ENCODE data around the gene MAMSTR.

MAMSTR gene

GRCh38 chr19:48674921-48675824 is 44.4 kb downstream of the MAMSTR start:
- no peak overlapping the region for H3K4me3 Mint-ChIP-seq
- DNase-seq (peak; percentile 70), ATAC-seq (replicated peaks) (peak; percentile 92 to 93)
- peak overlapping the region; percentile 62 for H3K27ac Mint-ChIP-seq
- H3K36me3 Mint-ChIP-seq = no peaks in the 10 kb centered on the region
- H3K9me3 Mint-ChIP-seq = no peaks in the 10 kb centered on the region
- H3K4me1 Mint-ChIP-seq = peaks cover 6 to 9% of the 10 kb centered on the region in 2 donors
- H3K27me3 Mint-ChIP-seq = peaks cover 0 to 13% of the 10 kb centered on the region in 2 donors

- Mint-ChIP-seq H3K27ac (peak overlapping the region; percentile 56), H3K4me3 (no peak overlapping the region), H3K27me3 (peaks cover 0 to 13% of the 10 kb centered on the region in 2 donors), H3K9me3 (peaks cover 5 to 7% of the 10 kb centered on the region in 2 donors), H3K4me1 (peaks cover 6 to 9% of the 10 kb centered on the region in 2 donors), H3K36me3 (no peaks in the 10 kb centered on the region)
- no peak for ATAC-seq (replicated peaks)
- DNase-seq = no peak
Observed at GRCh38 chr19:48674216-48674809, 45.2 kb downstream of the MAMSTR start.

GRCh38 chr19:48673436-48674100 is 46.0 kb downstream of the MAMSTR start:
- peaks cover 7 to 8% of the 10 kb centered on the region in 2 donors for H3K9me3 Mint-ChIP-seq
- DNase-seq (no peak), ATAC-seq (replicated peaks) (no peak)
- no peaks in the 10 kb centered on the region for H3K36me3 Mint-ChIP-seq
- peaks cover 6 to 9% of the 10 kb centered on the region in 2 donors for H3K4me1 Mint-ChIP-seq
- H3K27ac Mint-ChIP-seq = peak overlapping the region; percentile 66
- H3K27me3 Mint-ChIP-seq = peaks cover 0 to 13% of the 10 kb centered on the region in 2 donors
- H3K4me3 Mint-ChIP-seq = no peak overlapping the region

GRCh38 chr19:48672994-48673393 is 46.5 kb downstream of the MAMSTR start, which contains the start of gene NTN5:
TSS of gene NTN5 (minus strand) at chr19:48673017. CDS start at chr19:48670986, 2,031 bp downstream.
- Mint-ChIP-seq H3K4me1 (peaks cover 6 to 9% of the 10 kb centered on the region in 2 donors), H3K27ac (peak within 1 kb of the TSS; percentile 66), H3K4me3 (no peak within 1 kb of the TSS), H3K36me3 (no peaks in the 10 kb centered on the region), H3K27me3 (peaks cover 0 to 13% of the 10 kb centered on the region in 2 donors), H3K9me3 (peaks cover 7 to 8% of the 10 kb centered on the region in 2 donors)
- no peak for DNase-seq
- ATAC-seq (replicated peaks) = no peak

- Mint-ChIP-seq H3K36me3 (no peaks in the 10 kb centered on the region), H3K27ac (no peak overlapping the region), H3K4me1 (peaks cover 6 to 9% of the 10 kb centered on the region in 2 donors), H3K27me3 (peaks cover 0 to 13% of the 10 kb centered on the region in 2 donors), H3K4me3 (no peak overlapping the region), H3K9me3 (peaks cover 7 to 8% of the 10 kb centered on the region in 2 donors)
- ATAC-seq (replicated peaks) (no peak), DNase-seq (no peak)
Observed at GRCh38 chr19:48671446-48671995, 48.0 kb downstream of the MAMSTR start.

- DNase-seq = no peak
- no peak overlapping the region for H3K27ac Mint-ChIP-seq
Observed at GRCh38 chr19:48670699-48671445, 48.7 kb downstream of the MAMSTR start.

GRCh38 chr19:48669903-48670668 is 49.4 kb downstream of the MAMSTR start:
- DNase-seq = no peak
- no peak for ATAC-seq (replicated peaks)
- Mint-ChIP-seq H3K27me3 (peaks cover 0 to 1% of the 10 kb centered on the region in 2 donors), H3K36me3 (no peaks in the 10 kb centered on the region), H3K4me1 (peaks cover 2 to 3% of the 10 kb centered on the region in 2 donors), H3K27ac (no peak overlapping the region), H3K9me3 (peaks cover 7 to 8% of the 10 kb centered on the region in 2 donors), H3K4me3 (no peak overlapping the region)

More at GRCh38 chr19:48670699-48671445, 48.7 kb downstream of the MAMSTR start:
- peaks cover 0 to 9% of the 10 kb centered on the region in 2 donors for H3K27me3 Mint-ChIP-seq
- H3K36me3 Mint-ChIP-seq = no peaks in the 10 kb centered on the region
- ATAC-seq (replicated peaks) = no peak
- peaks cover 6 to 9% of the 10 kb centered on the region in 2 donors for H3K4me1 Mint-ChIP-seq
- H3K4me3 Mint-ChIP-seq = no peak overlapping the region
- H3K9me3 Mint-ChIP-seq = peaks cover 7 to 8% of the 10 kb centered on the region in 2 donors

- no peaks in the 10 kb centered on the region for H3K36me3 Mint-ChIP-seq
- no peaks in the 10 kb centered on the region for H3K4me1 Mint-ChIP-seq
- no peak overlapping the region for H3K4me3 Mint-ChIP-seq
- DNase-seq (no peak), ATAC-seq (replicated peaks) (no peak)
- no peak overlapping the region for H3K27ac Mint-ChIP-seq
- no peaks in the 10 kb centered on the region for H3K27me3 Mint-ChIP-seq
- H3K9me3 Mint-ChIP-seq = peaks cover 7 to 8% of the 10 kb centered on the region in 2 donors
Observed at GRCh38 chr19:48668761-48669160, 50.8 kb downstream of the MAMSTR start.

- Mint-ChIP-seq H3K9me3 (peaks cover 7 to 8% of the 10 kb centered on the region in 2 donors), H3K27me3 (no peaks in the 10 kb centered on the region), H3K4me1 (no peaks in the 10 kb centered on the region), H3K4me3 (no peak overlapping the region), H3K36me3 (no peaks in the 10 kb centered on the region), H3K27ac (no peak overlapping the region)
- ATAC-seq (replicated peaks) (no peak), DNase-seq (no peak)
Observed at GRCh38 chr19:48668332-48668731, 51.2 kb downstream of the MAMSTR start.

- Mint-ChIP-seq H3K27ac (no peak overlapping the region), H3K27me3 (no peaks in the 10 kb centered on the region), H3K4me3 (no peak overlapping the region), H3K9me3 (peaks cover 7 to 8% of the 10 kb centered on the region in 2 donors), H3K4me1 (peaks cover 4 to 6% of the 10 kb centered on the region in 2 donors), H3K36me3 (no peaks in the 10 kb centered on the region)
- ATAC-seq (replicated peaks) (no peak), DNase-seq (no peak)
Observed at GRCh38 chr19:48665786-48666185, 53.7 kb downstream of the MAMSTR start.

GRCh38 chr19:48664476-48664875 is 55.0 kb downstream of the MAMSTR start:
- Mint-ChIP-seq H3K9me3 (peaks cover under 1 to 3% of the 10 kb centered on the region in 2 donors), H3K27ac (no peak overlapping the region), H3K36me3 (no peaks in the 10 kb centered on the region), H3K4me1 (peaks cover 6 to 9% of the 10 kb centered on the region in 2 donors), H3K4me3 (no peak overlapping the region), H3K27me3 (no peaks in the 10 kb centered on the region)
- DNase-seq (no peak), ATAC-seq (replicated peaks) (no peak)

- no peaks in the 10 kb centered on the region for H3K36me3 Mint-ChIP-seq
- DNase-seq = no peak
- no peak for ATAC-seq (replicated peaks)
Observed at GRCh38 chr19:48663667-48664066, 55.9 kb downstream of the MAMSTR start.

More at GRCh38 chr19:48663667-48664066, 55.9 kb downstream of the MAMSTR start:
- no peak overlapping the region for H3K27ac Mint-ChIP-seq
- H3K27me3 Mint-ChIP-seq = no peaks in the 10 kb centered on the region
- H3K4me1 Mint-ChIP-seq = peaks cover 8 to 9% of the 10 kb centered on the region in 2 donors
- peaks cover 0 to under 1% of the 10 kb centered on the region in 2 donors for H3K9me3 Mint-ChIP-seq
- H3K4me3 Mint-ChIP-seq = no peak overlapping the region
